ENCODE measurements around the gene ICE1. TPM values are rescaled to one million over a fixed set of nuclear protein-coding genes. Genes with fewer than 3 reads are reported as not detected.
A peak's percentile ranks its signal among the peaks of the same experiment; 100 is the strongest.

Gene ICE1
- total RNA-seq, 1 donor from 2014 or later, result 37.9 TPM

GRCh38 chr5:5378531-5378930 is 43.9 kb upstream of the ICE1 start:
- peaks cover 3% of the 10 kb centered on the region for H3K27me3 Mint-ChIP-seq (ENCODE audit: low read depth)
- no peak for DNase-seq (ENCODE audit: low spot score in 2 of 2, unreplicated experiment in 2 of 2)
- peaks cover 27% of the 10 kb centered on the region for H3K4me1 Mint-ChIP-seq
- no peak overlapping the region for H3K4me3 Mint-ChIP-seq
- no peaks in the 10 kb centered on the region for H3K36me3 Mint-ChIP-seq
- peaks cover 10% of the 10 kb centered on the region for H3K9me3 Mint-ChIP-seq
- TF ChIP-seq, protein P1, sequence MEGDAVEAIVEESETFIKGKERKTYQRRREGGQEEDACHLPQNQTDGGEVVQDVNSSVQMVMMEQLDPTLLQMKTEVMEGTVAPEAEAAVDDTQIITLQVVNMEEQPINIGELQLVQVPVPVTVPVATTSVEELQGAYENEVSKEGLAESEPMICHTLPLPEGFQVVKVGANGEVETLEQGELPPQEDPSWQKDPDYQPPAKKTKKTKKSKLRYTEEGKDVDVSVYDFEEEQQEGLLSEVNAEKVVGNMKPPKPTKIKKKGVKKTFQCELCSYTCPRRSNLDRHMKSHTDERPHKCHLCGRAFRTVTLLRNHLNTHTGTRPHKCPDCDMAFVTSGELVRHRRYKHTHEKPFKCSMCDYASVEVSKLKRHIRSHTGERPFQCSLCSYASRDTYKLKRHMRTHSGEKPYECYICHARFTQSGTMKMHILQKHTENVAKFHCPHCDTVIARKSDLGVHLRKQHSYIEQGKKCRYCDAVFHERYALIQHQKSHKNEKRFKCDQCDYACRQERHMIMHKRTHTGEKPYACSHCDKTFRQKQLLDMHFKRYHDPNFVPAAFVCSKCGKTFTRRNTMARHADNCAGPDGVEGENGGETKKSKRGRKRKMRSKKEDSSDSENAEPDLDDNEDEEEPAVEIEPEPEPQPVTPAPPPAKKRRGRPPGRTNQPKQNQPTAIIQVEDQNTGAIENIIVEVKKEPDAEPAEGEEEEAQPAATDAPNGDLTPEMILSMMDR (IDR thresholded peaks at IDR 0.05; ENCODE audit: unreplicated experiment), result no peak
- no peak overlapping the region for H3K27ac Mint-ChIP-seq

- H3K27ac Mint-ChIP-seq, result peak overlapping the region; percentile 4
- H3K36me3 Mint-ChIP-seq, result no peaks in the 10 kb centered on the region
- no peak for DNase-seq (ENCODE audit: low spot score in 2 of 2, unreplicated experiment in 2 of 2)
- H3K4me1 Mint-ChIP-seq, result peaks cover 31% of the 10 kb centered on the region
- H3K27me3 Mint-ChIP-seq (ENCODE audit: low read depth), result peaks cover 3% of the 10 kb centered on the region
- H3K4me3 Mint-ChIP-seq, result no peak overlapping the region
- H3K9me3 Mint-ChIP-seq, result peaks cover 10% of the 10 kb centered on the region
- TF ChIP-seq, protein P1 (IDR thresholded peaks at IDR 0.05; ENCODE audit: unreplicated experiment), result no peak
Measured at GRCh38 chr5:5380298-5380697, 42.2 kb upstream of the ICE1 start.

DNA sequence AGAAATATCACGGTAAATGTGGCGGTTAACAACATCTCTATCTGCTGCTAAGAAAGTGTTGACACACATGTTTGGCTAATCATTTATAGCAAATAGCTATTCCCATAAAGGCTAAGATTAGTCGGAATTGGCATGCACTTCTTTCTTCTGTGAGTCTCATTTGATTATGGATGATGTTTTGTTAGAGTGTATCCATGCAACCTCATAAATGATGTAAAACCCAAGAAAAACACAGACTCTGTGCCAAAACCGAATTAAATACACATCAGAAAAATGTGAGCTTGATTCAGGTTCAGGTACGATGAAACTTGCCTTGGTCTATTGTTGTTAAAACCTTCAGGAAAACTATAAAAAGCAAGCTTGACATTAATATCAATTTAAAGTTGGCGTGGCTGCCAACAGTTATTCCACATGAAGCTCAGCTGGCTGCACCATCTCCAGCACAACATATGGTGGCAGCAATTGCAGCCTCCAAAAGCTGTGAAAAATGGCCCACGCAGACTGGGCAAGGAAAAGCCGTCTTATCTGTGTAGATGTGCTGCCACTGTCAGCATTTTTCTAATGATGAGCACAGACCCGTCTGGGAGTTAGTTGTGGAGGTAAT is 41.1 kb upstream of the ICE1 start:
- Mint-ChIP-seq H3K27ac (peak overlapping the region; percentile 58), H3K27me3 (ENCODE audit: low read depth) (peaks cover 3% of the 10 kb centered on the region), H3K36me3 (no peaks in the 10 kb centered on the region), H3K4me1 (peaks cover 34% of the 10 kb centered on the region), H3K9me3 (peaks cover 10% of the 10 kb centered on the region), H3K4me3 (no peak overlapping the region)
- no peak for DNase-seq (ENCODE audit: low spot score in 2 of 2, unreplicated experiment in 2 of 2)
- TF ChIP-seq, protein P1 (IDR thresholded peaks at IDR 0.05; ENCODE audit: unreplicated experiment), result no peak

GRCh38 chr5:5383461-5383860 is 39.0 kb upstream of the ICE1 start:
- H3K4me1 Mint-ChIP-seq, result peaks cover 51% of the 10 kb centered on the region
- H3K9me3 Mint-ChIP-seq, result peaks cover 5% of the 10 kb centered on the region
- no peak overlapping the region for H3K4me3 Mint-ChIP-seq
- H3K27me3 Mint-ChIP-seq (ENCODE audit: low read depth), result peaks cover 3% of the 10 kb centered on the region
- no peaks in the 10 kb centered on the region for H3K36me3 Mint-ChIP-seq
- no peak overlapping the region for H3K27ac Mint-ChIP-seq
- no peak for DNase-seq (ENCODE audit: low spot score in 2 of 2, unreplicated experiment in 2 of 2)
- TF ChIP-seq, protein P1 (IDR thresholded peaks at IDR 0.05; ENCODE audit: unreplicated experiment), result no peak

GRCh38 chr5:5384660-5385330 is 37.7 kb upstream of the ICE1 start:
- Mint-ChIP-seq H3K27ac (no peak overlapping the region), H3K4me1 (peaks cover 57% of the 10 kb centered on the region), H3K36me3 (no peaks in the 10 kb centered on the region), H3K27me3 (ENCODE audit: low read depth) (no peaks in the 10 kb centered on the region), H3K9me3 (no peaks in the 10 kb centered on the region), H3K4me3 (no peak overlapping the region)
- no peak for DNase-seq (ENCODE audit: low spot score in 2 of 2, unreplicated experiment in 2 of 2)
- TF ChIP-seq, protein P1 (IDR thresholded peaks at IDR 0.05; ENCODE audit: unreplicated experiment), result no peak
